GM12878 (cell line): ENCODE data around the gene PPM1E. TPM values are rescaled to one million over a fixed set of nuclear protein-coding genes. Genes with fewer than 3 reads are reported as not detected.

ENCODE experiments used
- ATAC-seq: fragments of 200-7000 bp; cut with Tn5 transposase; 3 replicates; pipeline ENCODE4 v1.9.1; 2020; ENCODE audit warnings: mild to moderate bottlenecking, moderate library complexity
- BruUV-seq: library from RNA; stranded (reverse); fragments of 400-500 nt; replicated peaks from 2 replicates; lab custom pipeline; 2021; lab: Mats Ljungman, UMichigan
- CTCF ChIA-PET: fragments of 300-600 bp; sonication (Branson Sonifier 250); formaldehyde crosslinking; extraction: SDS; loops from one replicate; lab custom pipeline; 2021; ENCODE audit warnings: inconsistent platforms; lab: Yijun Ruan, JAX
- POLR2A ChIA-PET: fragments of 350-600 bp; formaldehyde crosslinking; extraction: SDS; loops from one replicate; lab custom pipeline; 2021; ENCODE audit warnings: inconsistent platforms; lab: Charles Lee
- RAD21 ChIA-PET: fragments of 300-600 bp; sonication (Branson Sonifier 250); formaldehyde crosslinking; loops from one replicate; lab custom pipeline; 2023; ENCODE audit warnings: antibody characterized with exemption; ENCODE audit not compliant: unreplicated experiment; lab: Charles Lee
- SMC1A ChIA-PET: fragments of 300-600 bp; sonication (Branson Sonifier 250); formaldehyde crosslinking; loops from one replicate; lab custom pipeline; 2023; ENCODE audit not compliant: unreplicated experiment, uncharacterized antibody; lab: Charles Lee
- DNase-seq: peaks from one replicate; pipeline ENCODE4 v3.0.0-alpha.2; 2011; ENCODE audit warnings: low read depth, low spot score
- FAIRE-seq: peaks from 3 replicates; lab custom pipeline; 2011; peaks lifted over from hg19 to GRCh38; lab: Jason Lieb, UNC
- H2AFZ ChIP-seq: 2 replicates; pipeline ENCODE4 v1.6.0; 2011; ENCODE audit warnings: low read depth, low read length, control low read depth; ENCODE audit not compliant: control insufficient read depth
- H3K27ac ChIP-seq: 2 replicates; pipeline ENCODE4 v1.5.1; 2011; ENCODE audit warnings: control low read depth; ENCODE audit not compliant: control insufficient read depth, insufficient read depth
- H3K27me3 ChIP-seq, 2 experiments: replicated peaks in 1 of 2; 2 replicates each; pipeline versions ENCODE4 v1.6.0 to v1.6.1; 2011; ENCODE audit warnings: low read length in 1 of 2; ENCODE audit not compliant: control insufficient read depth in 2 of 2, insufficient read depth in 2 of 2
- H3K36me3 ChIP-seq, 2 experiments: 2 replicates each; pipeline ENCODE4 v1.5.1; 2011; ENCODE audit warnings: low read length in 1 of 2; ENCODE audit not compliant: control insufficient read depth in 2 of 2, insufficient read depth in 2 of 2
- H3K4me1 ChIP-seq: 2 replicates; pipeline ENCODE4 v1.6.1; 2011; ENCODE audit warnings: mild to moderate bottlenecking, low read length, moderate library complexity, mixed read lengths; ENCODE audit not compliant: control insufficient read depth, insufficient read depth
- H3K4me2 ChIP-seq: 2 replicates; pipeline ENCODE4 v1.6.0; 2011; ENCODE audit warnings: control low read depth; ENCODE audit not compliant: control insufficient read depth, insufficient read depth
- H3K4me3 ChIP-seq: fragments of 200-600 bp; sonication (generic); 2 replicates; pipeline ENCODE4 v1.5.1; 2016
- H3K79me2 ChIP-seq: 2 replicates; pipeline ENCODE4 v1.6.0; 2011; ENCODE audit warnings: low read length; ENCODE audit not compliant: control insufficient read depth, insufficient read depth
- H3K9ac ChIP-seq: 2 replicates; pipeline ENCODE4 v1.8.0; 2011; ENCODE audit warnings: low read length, control low read depth, mixed read lengths; ENCODE audit not compliant: control insufficient read depth, insufficient read depth
- H3K9me3 ChIP-seq: replicated peaks from 3 replicates; pipeline ENCODE4 v1.5.1; 2011; ENCODE audit warnings: mild to moderate bottlenecking, low read length; ENCODE audit not compliant: control insufficient read depth, insufficient read depth
- H4K20me1 ChIP-seq: 2 replicates; pipeline ENCODE4 v1.6.0; 2011; ENCODE audit not compliant: control insufficient read depth, insufficient read depth
- CUX1 ChIP-seq: IDR thresholded peaks from 2 replicates; pipeline ENCODE4 v1.6.1; 2012; ENCODE audit warnings: improper control_type of control experiment, low read depth, low read length; ENCODE audit not compliant: insufficient replicate concordance
- IKZF1 ChIP-seq: fragments of 450-650 bp; conservative IDR thresholded peaks from 2 replicates; pipeline ENCODE4 v1.6.1; 2017; ENCODE audit warnings: antibody characterized with exemption, mild to moderate bottlenecking
- IRF4 ChIP-seq: IDR thresholded peaks from 2 replicates; pipeline ENCODE4 v1.6.1; 2011; ENCODE audit warnings: low read depth, low read length
- NKRF ChIP-seq: fragments of 450-650 bp; conservative IDR thresholded peaks from 2 replicates; pipeline ENCODE4 v1.6.1; 2017; ENCODE audit warnings: mild to moderate bottlenecking, moderate library complexity
- POLR2A ChIP-seq: IDR thresholded peaks from 2 replicates; pipeline ENCODE4 v1.6.1; 2011; ENCODE audit warnings: low read depth, mild to moderate bottlenecking, low read length
- POLR2AphosphoS5 ChIP-seq: IDR thresholded peaks from 2 replicates; pipeline ENCODE4 v1.6.1; 2011; ENCODE audit warnings: mild to moderate bottlenecking, low read length, inconsistent platforms
- SPI1 ChIP-seq: IDR thresholded peaks from 2 replicates; pipeline ENCODE4 v1.6.1; 2011; ENCODE audit warnings: low read depth, mild to moderate bottlenecking, low read length, moderate library complexity, borderline replicate concordance; ENCODE audit not compliant: insufficient read depth
- TARDBP ChIP-seq: IDR thresholded peaks from 2 replicates; pipeline ENCODE4 v1.6.1; 2016; ENCODE audit warnings: borderline replicate concordance
- ZNF592 ChIP-seq: fragments of 450-650 bp; IDR thresholded peaks from 2 replicates; pipeline ENCODE4 v1.6.1; 2017; ENCODE audit warnings: mild to moderate bottlenecking, moderate library complexity
- ZSCAN29 ChIP-seq: fragments of 450-650 bp; IDR thresholded peaks from 2 replicates; pipeline ENCODE4 v1.6.1; 2017; ENCODE audit warnings: mild to moderate bottlenecking, moderate library complexity
- WGBS: methylation state at CpG from one replicate; pipeline ENCODE4 v1.1.6; 2016; ENCODE audit warnings: low lambda C conversion rate; ENCODE audit not compliant: insufficient replicate concordance, insufficient coverage; ENCODE audit errors: missing lambda C conversion rate; 5-methylcytosine and 5-hydroxymethylcytosine counted together
- in situ Hi-C: fragments of 300-500 bp; cut with MboI; formaldehyde crosslinking; loops from 9 replicates; pipeline ENCODE4 v1.14.3; 2018; ENCODE audit warnings: mixed read lengths
- intact Hi-C: fragments of 100-400 bp; cut with micrococcal nuclease; formaldehyde crosslinking; loops from one replicate; pipeline ENCODE4 v1.14.2; 2022; ENCODE audit not compliant: unreplicated experiment
- polyA plus RNA-seq, 11 experiments: library from polyadenylated mRNA; depleted of rRNA in 4 of 11; unstranded in 6 of 11; stranded (reverse) in 5 of 11; fragments of >200 nt; fragmentation: Nextera tagmentation in 4 of 11; fragmentation: Illumina TruSeq in 1 of 11; extraction: Ambion mirVana in 4 of 11; extraction: Trizol in 1 of 11; gene quantifications; 1 replicate in 1 of 11; 2 replicates in 10 of 11; pipeline versions ENCODE4 v1.2.1 to v1.2.3, GENCODE V29; 2011 to 2016; ENCODE audit warnings: inconsistent platforms in 2 of 11, missing spikeins in 2 of 11, low read depth in 1 of 11
- total RNA-seq, 4 experiments: library from RNA; depleted of rRNA in 3 of 4; stranded (reverse); fragments of >200 nt in 3 of 4; fragmentation: Illumina TruSeq in 1 of 4; extraction: Trizol in 1 of 4; gene quantifications; 2 replicates each; pipeline versions ENCODE4 v1.2.1 to v1.2.3, GENCODE V29; 2013 to 2021

PPM1E gene
- total and polyA plus RNA-seq, 10 of the 15 experiments (the other 5 are each of a cell fraction or from before 2014, with no cell fraction given) = 0.07 to 0.28 (median 0.16) TPM

- 0 out of 4 replicates have a peak, but pooled peaks cover 0 to 3% of the 10 kb centered on the region in 2 experiments for H3K27me3 ChIP-seq
- in situ Hi-C loops = no loop called here
- no peak overlapping the region for H2AFZ ChIP-seq
- H3K36me3 ChIP-seq = no peaks in the 10 kb centered on the region
- H3K4me1 ChIP-seq = no peaks in the 10 kb centered on the region
- FAIRE-seq (no peak), ATAC-seq (no peak), DNase-seq (no peak)
- SMC1A ChIA-PET = interaction anchor here (1.1 kb wide), 1 partner anchor 49 kb away, joined by 4 read pairs; no protein-coding TSS in a partner anchor
- CTCF ChIA-PET = no interaction called here
- TF ChIP-seq CUX1 (no peak), TARDBP (no peak), IKZF1 (no peak), ZNF592 (no peak), POLR2A (no peak), SPI1 (no peak), NKRF (no peak), ZSCAN29 (no peak), IRF4 (no peak), POLR2AphosphoS5 (no peak)
- RAD21 ChIA-PET = no interaction called here
- POLR2A ChIA-PET = interaction anchor here (0.7 kb wide), 1 partner anchor 265 kb away, joined by 4 read pairs; no protein-coding TSS in a partner anchor
- H3K4me2 ChIP-seq = no peak overlapping the region
- H4K20me1 ChIP-seq = no peaks in the 10 kb centered on the region
- H3K79me2 ChIP-seq = no peaks in the 10 kb centered on the region
- H3K4me3 ChIP-seq = no peak overlapping the region
- WGBS = 32% methylated on average over 4 of the region's 4 CpGs
- H3K27ac ChIP-seq = no peak overlapping the region
- no peaks in the 10 kb centered on the region for H3K9me3 ChIP-seq
- no peak overlapping the region for H3K9ac ChIP-seq
- intact Hi-C loops = no loop called here
- no TSS peak for BruUV-seq
Observed at GRCh38 chr17:58840820-58841612, 85.4 kb downstream of the PPM1E start.
